Measurements from ENCODE around the gene PRSS36.
"Not testable (repeated sequence)": the region's sequence is repeated elsewhere in the genome, so short reads cannot be mapped to it uniquely, and the experiment has no call there.

The PRSS36 gene

GRCh38 chr16:31184888-31185287 lies 35.0 kb upstream of the PRSS36 start:
- DNase-seq (ENCODE audit: low read depth in 4 of 4, low spot score in 1 of 4) = no peak

DNA sequence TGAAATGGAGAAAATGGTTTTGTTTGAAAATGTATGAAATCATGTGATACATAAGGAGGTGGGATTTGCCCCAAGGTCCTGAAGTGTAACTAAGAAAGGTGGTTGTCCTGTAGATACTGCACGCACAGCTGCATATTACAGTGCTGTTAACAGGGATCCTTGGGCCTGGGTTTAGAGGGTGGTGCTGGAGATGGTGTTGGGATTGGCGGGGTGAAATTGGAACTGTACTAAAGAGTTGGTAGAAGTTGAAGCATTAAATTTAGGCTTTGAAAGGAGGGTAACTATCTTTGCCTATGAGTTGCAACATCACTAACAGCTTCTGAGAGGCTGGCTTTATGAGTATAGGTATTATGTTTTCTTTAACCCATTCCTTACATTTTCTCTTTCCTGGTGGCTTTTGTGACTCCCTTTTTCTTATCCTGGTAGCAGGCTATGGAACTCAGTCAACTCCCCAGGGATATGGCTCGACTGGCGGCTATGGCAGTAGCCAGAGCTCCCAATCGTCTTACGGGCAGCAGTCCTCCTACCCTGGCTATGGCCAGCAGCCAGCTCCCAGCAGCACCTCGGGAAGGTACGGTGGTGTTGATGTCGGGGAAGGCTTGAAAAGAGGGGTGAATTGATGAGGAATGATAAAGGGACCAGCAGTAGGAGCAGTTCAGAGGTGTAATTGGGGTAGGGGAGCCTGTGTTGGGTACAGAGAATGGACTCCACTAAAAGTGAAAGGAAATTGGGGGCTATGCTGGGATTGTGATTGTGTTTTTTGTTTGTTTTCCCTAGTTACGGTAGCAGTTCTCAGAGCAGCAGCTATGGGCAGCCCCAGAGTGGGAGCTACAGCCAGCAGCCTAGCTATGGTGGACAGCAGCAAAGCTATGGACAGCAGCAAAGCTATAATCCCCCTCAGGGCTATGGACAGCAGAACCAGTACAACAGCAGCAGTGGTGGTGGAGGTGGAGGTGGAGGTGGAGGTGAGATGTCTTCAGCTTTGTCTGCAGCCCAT lies 33.9 kb upstream of the PRSS36 start:
- DNase-seq (ENCODE audit: low read depth in 4 of 4, low spot score in 1 of 4) = no peak

DNA sequence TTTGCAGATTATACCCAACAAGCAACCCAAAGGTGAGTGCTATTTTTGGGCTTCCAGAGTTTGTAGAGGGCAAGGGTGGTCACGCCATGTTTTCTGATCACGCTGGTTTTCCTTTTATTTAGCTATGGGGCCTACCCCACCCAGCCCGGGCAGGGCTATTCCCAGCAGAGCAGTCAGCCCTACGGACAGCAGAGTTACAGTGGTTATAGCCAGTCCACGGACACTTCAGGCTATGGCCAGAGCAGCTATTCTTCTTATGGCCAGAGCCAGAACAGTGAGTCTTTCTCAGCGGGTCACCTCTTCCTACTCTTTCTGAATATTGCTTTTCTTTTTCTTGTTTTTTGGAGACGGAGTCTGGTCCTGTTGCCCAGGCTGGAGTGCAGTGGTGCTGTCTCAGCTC lies 32.5 kb upstream of the PRSS36 start:
- no peak for DNase-seq (ENCODE audit: low read depth in 4 of 4, low spot score in 1 of 4)

- no peak for DNase-seq (ENCODE audit: low read depth in 4 of 4, low spot score in 1 of 4)
Observed at GRCh38 chr16:31181102-31181830, 31.4 kb upstream of the PRSS36 start.

DNA sequence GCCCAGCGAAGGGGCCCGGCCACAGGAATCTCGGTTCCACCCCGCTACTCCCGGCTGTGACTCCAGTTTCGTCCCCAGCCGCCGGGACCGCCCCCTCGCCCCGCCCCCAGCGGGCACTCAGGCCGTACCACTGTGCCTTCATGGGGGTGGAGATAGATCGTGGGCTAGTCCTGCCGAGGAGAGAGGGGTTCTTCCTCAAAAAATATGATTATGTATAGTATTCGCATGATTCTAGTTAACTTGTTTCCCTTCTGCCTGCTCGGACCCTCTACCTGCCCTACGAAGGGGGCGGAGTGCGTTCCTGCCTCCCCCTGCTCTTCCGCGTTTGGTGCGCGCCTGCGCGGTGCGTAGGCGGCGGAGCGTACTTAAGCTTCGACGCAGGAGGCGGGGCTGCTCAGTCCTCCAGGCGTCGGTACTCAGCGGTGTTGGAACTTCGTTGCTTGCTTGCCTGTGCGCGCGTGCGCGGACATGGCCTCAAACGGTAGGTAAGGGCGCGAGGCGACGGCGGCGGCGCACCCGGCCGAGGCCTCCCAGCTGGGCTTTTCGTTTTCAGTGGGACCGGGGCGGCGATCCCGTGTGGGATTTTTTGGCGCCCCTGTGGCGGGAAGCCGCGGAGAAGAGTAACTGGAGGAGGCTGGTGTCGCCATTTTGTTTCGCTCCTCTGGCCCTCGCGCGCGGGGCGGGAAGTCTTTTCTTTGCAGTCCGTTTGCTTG lies 30.0 kb upstream of the PRSS36 start, which contains the start of gene FUS:
Gene FUS (plus strand): TSS at position 393 of the 713 bp plus-strand sequence. CDS start 76 bp downstream, at position 469.
- peak; percentile 80 to 88 (median 84) for DNase-seq (ENCODE audit: low read depth in 4 of 4, low spot score in 1 of 4)

DNA sequence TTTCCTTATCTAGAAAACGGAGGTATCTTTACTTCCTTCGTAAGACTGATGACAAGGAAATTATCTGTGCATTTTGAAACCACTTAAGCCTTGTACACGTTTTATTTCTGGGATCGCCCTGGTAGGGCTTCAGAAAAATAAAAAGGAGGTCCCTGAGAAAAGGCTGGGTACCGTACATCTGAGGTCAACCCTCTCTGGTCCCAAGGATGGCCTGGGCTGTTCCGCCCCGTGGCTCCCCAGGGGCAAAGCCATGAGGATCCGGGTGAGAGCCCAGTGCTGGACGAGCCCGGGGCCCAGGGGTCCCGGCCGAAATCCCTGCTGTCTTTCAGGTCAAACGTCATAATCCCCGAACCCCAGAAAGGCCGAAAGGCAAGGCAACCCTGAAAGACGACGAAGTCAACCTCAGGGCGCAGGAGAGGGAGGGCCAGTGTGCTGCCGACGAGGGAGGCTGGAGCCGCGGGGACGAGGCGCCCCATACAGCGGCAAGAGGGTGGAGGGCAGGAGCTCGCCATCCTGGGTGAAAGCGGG lies 29.4 kb upstream of the PRSS36 start:
- DNase-seq (ENCODE audit: low read depth in 4 of 4, low spot score in 1 of 4) = no peak

DNA sequence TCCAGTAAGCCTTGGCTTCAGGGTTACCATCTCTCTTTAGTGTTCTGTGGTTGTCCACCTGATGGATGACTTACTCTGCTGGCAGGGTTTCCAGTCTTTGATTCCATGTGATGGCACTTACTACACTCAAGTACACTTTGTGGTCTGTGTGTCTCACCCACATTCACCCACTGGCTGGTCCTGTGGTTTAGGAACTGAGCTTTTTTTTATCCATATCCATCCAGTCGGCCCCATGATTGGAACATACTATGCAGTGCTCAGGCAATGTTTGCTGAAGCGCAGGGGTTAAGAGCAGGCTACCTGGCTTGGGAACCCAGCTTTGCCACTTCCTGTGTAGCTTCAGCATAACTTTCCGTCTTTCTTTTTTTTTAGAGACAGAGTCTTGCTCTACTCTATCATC lies 27.3 kb upstream of the PRSS36 start:
- DNase-seq (ENCODE audit: low read depth in 4 of 4, low spot score in 1 of 4) = peak in 1 of 4 experiments; percentile 36

DNA sequence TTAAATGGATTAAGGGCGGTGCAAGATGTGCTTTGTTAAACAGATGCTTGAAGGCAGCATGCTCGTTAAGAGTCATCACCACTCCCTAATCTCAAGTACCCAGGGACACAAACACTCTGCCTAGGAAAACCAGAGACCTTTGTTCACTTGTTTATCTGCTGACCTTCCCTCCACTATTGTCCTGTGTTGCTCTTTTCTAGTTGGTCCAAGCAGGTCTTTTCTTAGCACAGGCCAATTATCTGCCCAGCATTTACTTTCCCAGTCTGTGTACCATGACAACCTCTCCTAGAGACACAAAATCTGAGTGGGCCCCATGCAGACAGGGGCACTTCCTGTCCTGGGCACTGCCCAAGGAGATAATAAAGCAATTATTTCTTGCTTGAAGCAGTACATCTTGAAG lies 20.2 kb upstream of the PRSS36 start:
- not testable (repeated sequence) for DNase-seq (ENCODE audit: low read depth in 4 of 4, low spot score in 1 of 4)

DNA sequence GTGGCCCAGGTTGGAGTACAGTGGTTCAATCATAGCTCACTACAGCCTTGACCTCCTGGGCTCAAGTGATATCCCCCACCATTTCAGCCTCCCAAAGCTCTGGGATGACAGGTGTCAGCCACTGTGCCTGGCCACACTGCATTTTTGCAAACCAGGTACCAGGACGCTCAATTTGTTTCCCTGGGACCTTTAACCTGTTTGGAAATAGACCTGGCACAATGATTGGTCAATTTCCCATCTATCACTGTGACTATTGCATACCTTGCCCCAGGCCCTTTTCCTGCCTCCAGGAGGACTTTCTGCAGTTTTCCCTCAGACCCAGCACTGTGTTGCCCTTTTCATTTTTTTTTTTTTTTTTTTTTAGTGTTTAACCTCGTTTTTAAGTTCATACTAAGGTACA lies 19.0 kb upstream of the PRSS36 start:
- DNase-seq (ENCODE audit: low read depth in 4 of 4, low spot score in 1 of 4) = no peak

DNA sequence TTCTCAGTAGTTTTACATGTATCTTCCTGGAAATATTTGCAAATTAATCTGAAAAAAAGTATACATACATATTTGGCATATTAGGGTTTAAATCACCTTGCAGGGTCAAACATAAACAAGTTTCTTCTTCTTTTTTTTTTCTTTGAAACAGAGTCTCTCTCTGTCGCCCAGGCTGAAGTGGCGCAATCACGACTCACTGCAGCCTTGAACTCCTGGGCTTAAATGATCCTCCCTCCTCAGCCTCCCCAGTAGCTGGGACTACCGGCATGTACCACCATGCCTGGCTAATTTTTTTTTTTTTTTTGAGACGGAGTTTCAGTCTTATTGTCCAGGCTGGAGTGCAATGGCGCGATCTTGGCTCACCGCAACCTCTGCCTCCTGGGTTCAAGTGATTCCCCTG lies 17.4 kb upstream of the PRSS36 start:
- DNase-seq (ENCODE audit: low read depth in 4 of 4, low spot score in 1 of 4) = no peak

DNA sequence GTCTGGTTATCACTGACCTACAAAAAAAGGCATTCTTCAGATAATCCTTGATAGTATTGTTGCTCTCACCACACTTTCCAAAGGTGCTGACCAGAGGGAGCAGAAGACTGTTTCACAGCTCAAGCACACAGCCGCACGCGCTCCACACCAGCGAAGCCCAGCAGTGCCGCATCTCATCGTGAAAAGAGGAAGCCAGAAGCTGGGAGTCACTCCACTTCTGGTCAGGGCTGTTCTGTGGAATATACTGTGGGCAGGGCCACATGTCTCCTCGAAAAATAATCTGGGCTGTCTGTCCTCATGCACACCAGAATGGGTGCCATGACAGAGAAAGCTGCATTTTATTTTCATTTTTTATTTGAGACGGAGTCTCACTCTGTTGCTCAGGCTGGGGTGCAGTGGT lies 7.3 kb upstream of the PRSS36 start:
- DNase-seq (ENCODE audit: low read depth in 4 of 4, low spot score in 1 of 4) = no peak

- DNase-seq (ENCODE audit: low read depth in 4 of 4, low spot score in 1 of 4) = not testable (repeated sequence)
Observed at GRCh38 chr16:31150976-31151375, 1.1 kb upstream of the PRSS36 start.

- no peak for DNase-seq (ENCODE audit: low read depth in 4 of 4, low spot score in 1 of 4)
Observed at GRCh38 chr16:31149332-31149731, 534 bp downstream of the PRSS36 start.

DNA sequence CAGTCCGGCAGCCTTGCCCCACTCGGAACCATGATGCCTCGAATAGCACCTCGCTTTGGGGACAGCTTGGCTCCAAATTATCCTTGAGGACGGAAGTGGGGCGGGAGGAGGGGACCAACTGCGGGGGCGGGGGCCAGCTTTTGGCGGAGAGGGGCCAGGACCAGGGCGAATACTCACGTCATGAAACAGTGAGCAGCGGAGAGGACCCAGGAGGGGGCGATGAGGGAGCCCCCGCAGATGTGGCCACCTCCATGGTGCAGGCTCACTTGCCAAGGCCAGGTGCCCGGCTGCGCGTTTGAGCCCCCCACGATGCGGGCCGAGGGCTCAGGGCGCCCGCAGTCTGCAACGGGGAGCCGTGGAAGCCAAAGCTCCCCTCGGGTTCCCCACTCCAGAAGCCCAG lies 970 bp downstream of the PRSS36 start:
- DNase-seq (ENCODE audit: low read depth in 4 of 4, low spot score in 1 of 4) = no peak

- no peak for DNase-seq (ENCODE audit: low read depth in 4 of 4, low spot score in 1 of 4)
Observed at GRCh38 chr16:31148281-31148728, 1.6 kb downstream of the PRSS36 start.

- DNase-seq (ENCODE audit: low read depth in 4 of 4, low spot score in 1 of 4) = no peak
Observed at GRCh38 chr16:31147574-31147973, 2.3 kb downstream of the PRSS36 start.

DNA sequence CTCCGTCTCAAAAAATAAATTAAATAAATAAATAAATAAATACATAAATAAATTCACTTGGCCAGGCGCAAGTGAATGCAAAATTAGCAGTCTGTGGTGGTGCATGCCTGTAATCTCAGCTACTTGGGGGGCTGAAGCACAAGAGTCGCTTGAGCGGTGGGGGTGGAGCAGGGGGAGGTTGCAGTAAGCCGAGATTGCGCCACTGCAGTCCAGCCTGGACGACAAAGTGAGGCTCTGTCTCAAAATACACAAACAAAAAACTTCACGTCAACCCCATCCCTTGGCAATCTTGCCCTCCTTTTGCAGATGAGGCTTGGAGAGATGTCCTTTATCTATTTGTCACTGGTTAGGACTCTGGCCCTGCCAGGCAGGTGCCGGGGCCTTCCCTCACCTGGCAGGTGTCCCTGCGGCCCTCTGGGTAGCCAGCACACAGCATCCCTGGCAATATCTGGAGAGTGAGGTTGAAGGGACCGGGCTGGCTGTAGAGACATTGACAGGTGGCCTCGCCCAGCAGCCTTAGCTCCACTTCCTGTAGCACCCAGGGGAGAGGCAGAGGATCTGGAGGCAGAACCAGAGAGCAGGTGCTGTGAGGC lies 4.4 kb downstream of the PRSS36 start:
- no peak for DNase-seq (ENCODE audit: low read depth in 4 of 4, low spot score in 1 of 4)

GRCh38 chr16:31144418-31144817 lies 5.4 kb downstream of the PRSS36 start:
- DNase-seq (ENCODE audit: low read depth in 4 of 4, low spot score in 1 of 4) = not testable (repeated sequence)

- DNase-seq (ENCODE audit: low read depth in 4 of 4, low spot score in 1 of 4) = no peak
Observed at GRCh38 chr16:31143694-31144148, 6.1 kb downstream of the PRSS36 start.

- DNase-seq (ENCODE audit: low read depth in 4 of 4, low spot score in 1 of 4) = no peak
Observed at GRCh38 chr16:31143011-31143693, 6.7 kb downstream of the PRSS36 start.

Measured in stimulated activated CD4-positive, alpha-beta T cell treated with anti-CD3 and anti-CD28 coated beads, Interleukin-1b, Interleukin-23, amount 100 ng/mL, for 24 hours (primary cell).